ENCODE measurements around the gene GALNT2.

Gene GALNT2

GRCh38 chr1:230064283-230064682, 2.8 kb upstream of the GALNT2 start:
- no peak overlapping the region for H3K4me3 ChIP-seq (ENCODE audit: low read length in 2 of 2)
- peaks cover 8 to 20% of the 10 kb centered on the region in 2 donors for H3K4me1 ChIP-seq (ENCODE audit: control insufficient read depth in 2 of 2, insufficient read depth in 2 of 2, low read length in 2 of 2)
- H3K27me3 ChIP-seq (ENCODE audit: control insufficient read depth in 2 of 2, insufficient read depth in 2 of 2, low read length in 2 of 2): no peaks in the 10 kb centered on the region
- no peaks in the 10 kb centered on the region for H3K36me3 ChIP-seq (ENCODE audit: control insufficient read depth in 2 of 2, insufficient read depth in 2 of 2, low read length in 2 of 2)
- H3K27ac ChIP-seq (ENCODE audit: low read depth in 2 of 2, low read length in 2 of 2): no peak overlapping the region
- H3K9me3 ChIP-seq (ENCODE audit: control insufficient read depth in 2 of 2, low read length in 2 of 2): no peaks in the 10 kb centered on the region
- no peak overlapping the region for H3K9ac ChIP-seq (ENCODE audit: low read depth in 1 of 2, low read length in 2 of 2)

DNA sequence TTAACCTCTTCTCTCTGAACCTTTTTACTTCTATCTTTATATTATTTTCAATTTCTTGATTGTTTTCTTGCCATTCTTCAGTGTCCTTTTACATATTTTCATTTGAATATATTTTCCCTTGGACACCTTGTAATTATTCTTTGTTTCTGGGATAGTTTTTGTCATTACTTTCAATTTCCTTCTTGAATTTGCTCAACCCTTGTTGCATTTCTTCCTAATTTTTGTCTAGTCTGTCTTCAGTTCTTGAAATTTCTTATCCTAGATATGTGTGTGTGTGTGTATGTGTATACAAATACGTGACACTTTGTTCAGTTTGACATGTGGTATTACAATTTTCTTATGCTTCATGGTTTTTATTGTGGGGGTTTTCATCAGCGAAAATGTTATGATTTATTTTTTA, 1.9 kb upstream of the GALNT2 start:
- no peaks in the 10 kb centered on the region for H3K27me3 ChIP-seq (ENCODE audit: control insufficient read depth in 2 of 2, insufficient read depth in 2 of 2, low read length in 2 of 2)
- H3K4me3 ChIP-seq (ENCODE audit: low read length in 2 of 2): no peak overlapping the region
- H3K27ac ChIP-seq (ENCODE audit: low read depth in 2 of 2, low read length in 2 of 2): no peak overlapping the region
- no peaks in the 10 kb centered on the region for H3K36me3 ChIP-seq (ENCODE audit: control insufficient read depth in 2 of 2, insufficient read depth in 2 of 2, low read length in 2 of 2)
- H3K4me1 ChIP-seq (ENCODE audit: control insufficient read depth in 2 of 2, insufficient read depth in 2 of 2, low read length in 2 of 2): peaks cover 8 to 21% of the 10 kb centered on the region in 2 donors
- no peaks in the 10 kb centered on the region for H3K9me3 ChIP-seq (ENCODE audit: control insufficient read depth in 2 of 2, low read length in 2 of 2)
- no peak overlapping the region for H3K9ac ChIP-seq (ENCODE audit: low read depth in 1 of 2, low read length in 2 of 2)

- Histone ChIP-seq H3K36me3 (ENCODE audit: control insufficient read depth in 2 of 2, insufficient read depth in 2 of 2, low read length in 2 of 2) (no peaks in the 10 kb centered on the region), H3K4me3 (ENCODE audit: low read length in 2 of 2) (no peak overlapping the region), H3K27ac (ENCODE audit: low read depth in 2 of 2, low read length in 2 of 2) (no peak overlapping the region), H3K9me3 (ENCODE audit: control insufficient read depth in 2 of 2, low read length in 2 of 2) (no peaks in the 10 kb centered on the region), H3K9ac (ENCODE audit: low read depth in 1 of 2, low read length in 2 of 2) (peak overlapping the region in 1 of 2 donors; percentile 69), H3K27me3 (ENCODE audit: control insufficient read depth in 2 of 2, insufficient read depth in 2 of 2, low read length in 2 of 2) (no peaks in the 10 kb centered on the region), H3K4me1 (ENCODE audit: control insufficient read depth in 2 of 2, insufficient read depth in 2 of 2, low read length in 2 of 2) (peaks cover 8 to 21% of the 10 kb centered on the region in 2 donors)
Measured at GRCh38 chr1:230065571-230065970, 1.5 kb upstream of the GALNT2 start.

DNA sequence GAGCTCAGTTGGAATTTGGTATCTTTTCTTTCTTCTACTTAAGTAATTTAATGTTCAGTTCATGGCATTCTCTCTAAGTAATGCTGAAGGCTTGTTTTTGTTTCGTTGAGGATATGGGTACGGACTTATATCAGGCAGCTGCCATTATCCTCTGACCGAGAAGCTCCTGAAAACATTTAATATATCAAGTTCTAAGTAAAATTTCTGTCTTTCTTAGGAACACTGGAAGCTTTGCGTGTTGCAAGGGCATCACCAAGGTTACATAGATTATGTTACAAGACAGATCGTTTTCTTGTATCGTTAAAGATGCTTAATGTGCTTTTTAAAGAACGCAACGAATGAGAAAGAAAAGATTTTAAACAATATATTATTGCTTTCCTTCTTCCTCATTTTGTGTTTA, 1.0 kb upstream of the GALNT2 start:
- Histone ChIP-seq H3K4me3 (ENCODE audit: low read length in 2 of 2) (peak overlapping the region; percentile 75 to 88), H3K27me3 (ENCODE audit: control insufficient read depth in 2 of 2, insufficient read depth in 2 of 2, low read length in 2 of 2) (no peaks in the 10 kb centered on the region), H3K36me3 (ENCODE audit: control insufficient read depth in 2 of 2, insufficient read depth in 2 of 2, low read length in 2 of 2) (no peaks in the 10 kb centered on the region), H3K4me1 (ENCODE audit: control insufficient read depth in 2 of 2, insufficient read depth in 2 of 2, low read length in 2 of 2) (peaks cover 8 to 21% of the 10 kb centered on the region in 2 donors), H3K9ac (ENCODE audit: low read depth in 1 of 2, low read length in 2 of 2) (peak overlapping the region in 1 of 2 donors; percentile 69), H3K27ac (ENCODE audit: low read depth in 2 of 2, low read length in 2 of 2) (peak overlapping the region; percentile 64 to 79), H3K9me3 (ENCODE audit: control insufficient read depth in 2 of 2, low read length in 2 of 2) (no peaks in the 10 kb centered on the region)

GRCh38 chr1:230067419-230067870, 407 bp downstream of the GALNT2 start:
- Histone ChIP-seq H3K9me3 (ENCODE audit: control insufficient read depth in 2 of 2, low read length in 2 of 2) (no peaks in the 10 kb centered on the region), H3K4me3 (ENCODE audit: low read length in 2 of 2) (peak overlapping the region; percentile 65 to 88), H3K9ac (ENCODE audit: low read depth in 1 of 2, low read length in 2 of 2) (peak overlapping the region; percentile 75 to 80), H3K27ac (ENCODE audit: low read depth in 2 of 2, low read length in 2 of 2) (peak overlapping the region; percentile 77 to 84), H3K36me3 (ENCODE audit: control insufficient read depth in 2 of 2, insufficient read depth in 2 of 2, low read length in 2 of 2) (no peaks in the 10 kb centered on the region), H3K27me3 (ENCODE audit: control insufficient read depth in 2 of 2, insufficient read depth in 2 of 2, low read length in 2 of 2) (no peaks in the 10 kb centered on the region), H3K4me1 (ENCODE audit: control insufficient read depth in 2 of 2, insufficient read depth in 2 of 2, low read length in 2 of 2) (peaks cover 9 to 21% of the 10 kb centered on the region in 2 donors)

- H3K9me3 ChIP-seq (ENCODE audit: control insufficient read depth in 2 of 2, low read length in 2 of 2): no peaks in the 10 kb centered on the region
- H3K27me3 ChIP-seq (ENCODE audit: control insufficient read depth in 2 of 2, insufficient read depth in 2 of 2, low read length in 2 of 2): no peaks in the 10 kb centered on the region
- peak overlapping the region; percentile 77 to 84 for H3K27ac ChIP-seq (ENCODE audit: low read depth in 2 of 2, low read length in 2 of 2)
- H3K9ac ChIP-seq (ENCODE audit: low read depth in 1 of 2, low read length in 2 of 2): peak overlapping the region; percentile 75 to 80
- no peaks in the 10 kb centered on the region for H3K36me3 ChIP-seq (ENCODE audit: control insufficient read depth in 2 of 2, insufficient read depth in 2 of 2, low read length in 2 of 2)
- peaks cover 11 to 21% of the 10 kb centered on the region in 2 donors for H3K4me1 ChIP-seq (ENCODE audit: control insufficient read depth in 2 of 2, insufficient read depth in 2 of 2, low read length in 2 of 2)
- peak overlapping the region; percentile 65 to 88 for H3K4me3 ChIP-seq (ENCODE audit: low read length in 2 of 2)
Measured at GRCh38 chr1:230067871-230068620, 1.0 kb downstream of the GALNT2 start.

DNA sequence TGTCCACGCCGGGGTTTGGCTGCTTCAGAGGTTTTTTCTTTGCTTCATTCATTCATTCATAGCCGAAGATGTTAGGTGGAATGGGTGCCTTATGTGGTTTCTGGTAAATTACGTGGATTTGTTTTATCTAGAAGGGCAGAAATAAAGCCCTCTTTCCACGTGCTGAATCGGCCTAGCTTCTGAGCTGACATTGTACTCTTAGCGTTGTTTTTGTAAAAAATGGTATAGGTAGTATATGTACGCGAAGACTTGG, 1.5 kb downstream of the GALNT2 start:
- H3K27ac ChIP-seq (ENCODE audit: low read depth in 2 of 2, low read length in 2 of 2): no peak overlapping the region

DNA sequence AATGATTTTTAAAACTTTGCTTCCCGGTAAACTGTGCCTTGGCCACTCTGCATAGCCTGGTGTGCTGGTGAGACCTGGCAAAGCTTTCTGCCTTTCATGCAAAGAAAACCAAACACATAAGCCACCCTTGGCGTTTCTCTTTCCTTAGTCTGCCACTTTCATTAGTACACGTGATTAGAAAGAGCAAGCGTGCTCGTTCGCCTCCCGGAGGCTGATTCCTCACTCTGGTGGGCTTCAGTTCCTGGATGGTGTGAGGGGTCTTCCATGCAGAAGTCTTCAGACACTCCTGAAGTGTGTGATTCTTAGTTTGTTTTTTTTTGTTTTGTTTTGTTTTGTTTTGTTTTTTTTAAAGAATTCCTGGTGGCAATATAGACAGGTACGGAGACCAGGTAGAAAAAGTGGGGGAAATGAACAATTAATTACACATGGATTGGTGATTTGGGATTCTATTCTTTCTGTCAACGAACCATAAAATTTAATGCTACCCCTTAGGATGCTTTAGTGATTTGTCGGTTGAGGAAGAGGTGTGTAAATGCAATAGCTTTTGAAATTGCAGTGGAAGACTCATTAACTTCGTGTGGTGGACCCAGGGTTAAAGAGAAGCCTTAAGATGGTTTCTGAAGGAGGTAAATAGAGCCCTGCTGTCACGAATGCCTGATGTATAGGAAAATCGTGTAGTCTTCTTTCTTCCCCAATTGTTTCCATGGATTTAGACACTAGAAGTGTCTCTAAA, 2.1 kb downstream of the GALNT2 start:
- Histone ChIP-seq H3K4me1 (ENCODE audit: control insufficient read depth in 2 of 2, insufficient read depth in 2 of 2, low read length in 2 of 2) (peaks cover 11 to 21% of the 10 kb centered on the region in 2 donors), H3K36me3 (ENCODE audit: control insufficient read depth in 2 of 2, insufficient read depth in 2 of 2, low read length in 2 of 2) (no peaks in the 10 kb centered on the region), H3K9ac (ENCODE audit: low read depth in 1 of 2, low read length in 2 of 2) (peak overlapping the region; percentile 47 to 75), H3K27me3 (ENCODE audit: control insufficient read depth in 2 of 2, insufficient read depth in 2 of 2, low read length in 2 of 2) (no peaks in the 10 kb centered on the region), H3K9me3 (ENCODE audit: control insufficient read depth in 2 of 2, low read length in 2 of 2) (no peaks in the 10 kb centered on the region), H3K4me3 (ENCODE audit: low read length in 2 of 2) (peak overlapping the region; percentile 65 to 88), H3K27ac (ENCODE audit: low read depth in 2 of 2, low read length in 2 of 2) (no peak overlapping the region)

More for the DNA sequence above, 1.5 kb downstream of the GALNT2 start:
- peak overlapping the region; percentile 65 to 88 for H3K4me3 ChIP-seq (ENCODE audit: low read length in 2 of 2)
- peak overlapping the region; percentile 75 to 80 for H3K9ac ChIP-seq (ENCODE audit: low read depth in 1 of 2, low read length in 2 of 2)
- H3K27me3 ChIP-seq (ENCODE audit: control insufficient read depth in 2 of 2, insufficient read depth in 2 of 2, low read length in 2 of 2): no peaks in the 10 kb centered on the region
- H3K4me1 ChIP-seq (ENCODE audit: control insufficient read depth in 2 of 2, insufficient read depth in 2 of 2, low read length in 2 of 2): peaks cover 11 to 21% of the 10 kb centered on the region in 2 donors
- no peaks in the 10 kb centered on the region for H3K36me3 ChIP-seq (ENCODE audit: control insufficient read depth in 2 of 2, insufficient read depth in 2 of 2, low read length in 2 of 2)
- H3K9me3 ChIP-seq (ENCODE audit: control insufficient read depth in 2 of 2, low read length in 2 of 2): no peaks in the 10 kb centered on the region

- no peaks in the 10 kb centered on the region for H3K36me3 ChIP-seq (ENCODE audit: control insufficient read depth in 2 of 2, insufficient read depth in 2 of 2, low read length in 2 of 2)
- no peak overlapping the region for H3K9ac ChIP-seq (ENCODE audit: low read depth in 1 of 2, low read length in 2 of 2)
- no peaks in the 10 kb centered on the region for H3K27me3 ChIP-seq (ENCODE audit: control insufficient read depth in 2 of 2, insufficient read depth in 2 of 2, low read length in 2 of 2)
- H3K9me3 ChIP-seq (ENCODE audit: control insufficient read depth in 2 of 2, low read length in 2 of 2): no peaks in the 10 kb centered on the region
- H3K27ac ChIP-seq (ENCODE audit: low read depth in 2 of 2, low read length in 2 of 2): no peak overlapping the region
- peaks cover 11 to 21% of the 10 kb centered on the region in 2 donors for H3K4me1 ChIP-seq (ENCODE audit: control insufficient read depth in 2 of 2, insufficient read depth in 2 of 2, low read length in 2 of 2)
- H3K4me3 ChIP-seq (ENCODE audit: low read length in 2 of 2): no peak overlapping the region
Measured at GRCh38 chr1:230069796-230070195, 2.8 kb downstream of the GALNT2 start.
